ENCODE data around the gene CACNB2. TPM values are rescaled to one million over a fixed set of nuclear protein-coding genes. Genes with fewer than 3 reads are reported as not detected.
"Not testable (repeated sequence)": the region's sequence is repeated elsewhere in the genome, so short reads cannot be mapped to it uniquely, and the experiment has no call there.

Gene CACNB2
- total and polyA plus RNA-seq, 7 experiments from 2014 or later = 0.30 to 0.49 (median 0.48) TPM; not detected in 4

- POLR2A ChIA-PET = no interaction called here
- H3K4me1 ChIP-seq (ENCODE audit: control insufficient read depth in 2 of 2, insufficient read depth in 2 of 2, low read length in 2 of 2) = no peaks in the 10 kb centered on the region
- intact Hi-C loops (cut with micrococcal nuclease) = no loop called here
- Mint-ChIP-seq H3K4me1 (no peaks in the 10 kb centered on the region), H3K4me3 (no peak overlapping the region), H3K36me3 (no peaks in the 10 kb centered on the region), H3K27ac (no peak overlapping the region), H3K9me3 (no peaks in the 10 kb centered on the region), H3K27me3 (no peaks in the 10 kb centered on the region)
- no peaks in the 10 kb centered on the region for H3K27me3 ChIP-seq (ENCODE audit: control insufficient read depth in 2 of 2, insufficient read depth in 2 of 2, low read length in 2 of 2)
- ATAC-seq (no peak), DNase-seq (no peak)
- no peaks in the 10 kb centered on the region for H3K9me3 ChIP-seq (ENCODE audit: control insufficient read depth in 2 of 3, low read length in 3 of 3)
- CTCF ChIA-PET = no interaction called here
- H3K36me3 ChIP-seq (ENCODE audit: control insufficient read depth in 2 of 3, insufficient read depth in 3 of 3, low read length in 3 of 3) = peaks cover 0 to 87% (median 10%) of the 10 kb centered on the region in 3 experiments
- H3K27ac ChIP-seq (ENCODE audit: low read depth, low read length) = no peak overlapping the region
- H3K4me3 ChIP-seq (ENCODE audit: low read length) = no peak overlapping the region
Measured at GRCh38 chr10:18557960-18558359, 417.7 kb downstream of the CACNB2 start.

GRCh38 chr10:18561861-18562551 is 421.8 kb downstream of the CACNB2 start:
- Mint-ChIP-seq H3K27me3 (no peaks in the 10 kb centered on the region), H3K9me3 (no peaks in the 10 kb centered on the region), H3K4me3 (no peak overlapping the region), H3K27ac (no peak overlapping the region), H3K4me1 (no peaks in the 10 kb centered on the region), H3K36me3 (no peaks in the 10 kb centered on the region)
- H3K4me3 ChIP-seq (ENCODE audit: low read length) = no peak overlapping the region
- no peaks in the 10 kb centered on the region for H3K9me3 ChIP-seq (ENCODE audit: control insufficient read depth in 2 of 3, low read length in 3 of 3)
- H3K4me1 ChIP-seq (ENCODE audit: control insufficient read depth in 2 of 2, insufficient read depth in 2 of 2, low read length in 2 of 2) = no peaks in the 10 kb centered on the region
- H3K27ac ChIP-seq (ENCODE audit: low read depth, low read length) = no peak overlapping the region
- ChIA-PET POLR2A (no interaction called here), CTCF (no interaction called here)
- DNase-seq = no peak
- intact Hi-C loops (cut with micrococcal nuclease) = no loop called here
- H3K27me3 ChIP-seq (ENCODE audit: control insufficient read depth in 2 of 2, insufficient read depth in 2 of 2, low read length in 2 of 2) = no peaks in the 10 kb centered on the region
- no peak for ATAC-seq
- peaks cover 0 to 47% (median 3%) of the 10 kb centered on the region in 3 experiments for H3K36me3 ChIP-seq (ENCODE audit: control insufficient read depth in 2 of 3, insufficient read depth in 3 of 3, low read length in 3 of 3)

GRCh38 chr10:18563003-18563726 is 422.9 kb downstream of the CACNB2 start:
- DNase-seq (no peak), ATAC-seq (no peak)
- H3K27me3 Mint-ChIP-seq = no peaks in the 10 kb centered on the region
- H3K4me1 Mint-ChIP-seq = no peaks in the 10 kb centered on the region
- Histone ChIP-seq H3K36me3 (ENCODE audit: control insufficient read depth in 2 of 3, insufficient read depth in 3 of 3, low read length in 3 of 3) (peaks cover 0 to 35% (median 3%) of the 10 kb centered on the region in 3 experiments), H3K27ac (ENCODE audit: low read depth, low read length) (no peak overlapping the region), H3K4me1 (ENCODE audit: control insufficient read depth in 2 of 2, insufficient read depth in 2 of 2, low read length in 2 of 2) (no peaks in the 10 kb centered on the region), H3K4me3 (ENCODE audit: low read length) (no peak overlapping the region), H3K27me3 (ENCODE audit: control insufficient read depth in 2 of 2, insufficient read depth in 2 of 2, low read length in 2 of 2) (no peaks in the 10 kb centered on the region), H3K9me3 (ENCODE audit: control insufficient read depth in 2 of 3, low read length in 3 of 3) (no peaks in the 10 kb centered on the region)
- H3K36me3 Mint-ChIP-seq = no peaks in the 10 kb centered on the region
- POLR2A ChIA-PET = no interaction called here
- H3K4me3 Mint-ChIP-seq = no peak overlapping the region
- intact Hi-C loops (cut with micrococcal nuclease) = no loop called here
- H3K9me3 Mint-ChIP-seq = no peaks in the 10 kb centered on the region
- CTCF ChIA-PET = no interaction called here
- no peak overlapping the region for H3K27ac Mint-ChIP-seq

GRCh38 chr10:18565006-18565405 is 424.8 kb downstream of the CACNB2 start:
- no peak overlapping the region for H3K27ac Mint-ChIP-seq
- no peaks in the 10 kb centered on the region for H3K4me1 Mint-ChIP-seq
- no peak for DNase-seq
- H3K4me3 ChIP-seq (ENCODE audit: low read length) = no peak overlapping the region
- intact Hi-C loops (cut with micrococcal nuclease) = no loop called here
- H3K27me3 ChIP-seq (ENCODE audit: control insufficient read depth in 2 of 2, insufficient read depth in 2 of 2, low read length in 2 of 2) = no peaks in the 10 kb centered on the region
- no peaks in the 10 kb centered on the region for H3K36me3 Mint-ChIP-seq
- CTCF ChIA-PET = no interaction called here
- no peaks in the 10 kb centered on the region for H3K27me3 Mint-ChIP-seq
- no peak overlapping the region for H3K27ac ChIP-seq (ENCODE audit: low read depth, low read length)
- ATAC-seq = no peak
- no peaks in the 10 kb centered on the region for H3K4me1 ChIP-seq (ENCODE audit: control insufficient read depth in 2 of 2, insufficient read depth in 2 of 2, low read length in 2 of 2)
- peaks cover 0 to 4% (median 0%) of the 10 kb centered on the region in 3 experiments for H3K9me3 ChIP-seq (ENCODE audit: control insufficient read depth in 2 of 3, low read length in 3 of 3)
- no peaks in the 10 kb centered on the region for H3K9me3 Mint-ChIP-seq
- POLR2A ChIA-PET = no interaction called here
- H3K4me3 Mint-ChIP-seq = no peak overlapping the region
- peaks cover 0 to 17% (median 0%) of the 10 kb centered on the region in 3 experiments for H3K36me3 ChIP-seq (ENCODE audit: control insufficient read depth in 2 of 3, insufficient read depth in 3 of 3, low read length in 3 of 3)

GRCh38 chr10:18566177-18566576 is 426.0 kb downstream of the CACNB2 start:
- Mint-ChIP-seq H3K9me3 (no peaks in the 10 kb centered on the region), H3K27ac (no peak overlapping the region), H3K4me3 (no peak overlapping the region), H3K27me3 (no peaks in the 10 kb centered on the region), H3K36me3 (no peaks in the 10 kb centered on the region), H3K4me1 (no peaks in the 10 kb centered on the region)
- intact Hi-C loops (cut with micrococcal nuclease) = no loop called here
- Histone ChIP-seq H3K27ac (ENCODE audit: low read depth, low read length) (no peak overlapping the region), H3K27me3 (ENCODE audit: control insufficient read depth in 2 of 2, insufficient read depth in 2 of 2, low read length in 2 of 2) (no peaks in the 10 kb centered on the region), H3K36me3 (ENCODE audit: control insufficient read depth in 2 of 3, insufficient read depth in 3 of 3, low read length in 3 of 3) (peaks cover 0 to 9% (median 0%) of the 10 kb centered on the region in 3 experiments), H3K4me3 (ENCODE audit: low read length) (no peak overlapping the region), H3K4me1 (ENCODE audit: control insufficient read depth in 2 of 2, insufficient read depth in 2 of 2, low read length in 2 of 2) (no peaks in the 10 kb centered on the region), H3K9me3 (ENCODE audit: control insufficient read depth in 2 of 3, low read length in 3 of 3) (peaks cover 0 to 5% (median 0%) of the 10 kb centered on the region in 3 experiments)
- POLR2A ChIA-PET = no interaction called here
- ATAC-seq (no peak), DNase-seq (no peak)
- CTCF ChIA-PET = no interaction called here

- H3K4me3 ChIP-seq (ENCODE audit: low read length) = no peak overlapping the region
- H3K9me3 Mint-ChIP-seq = no peaks in the 10 kb centered on the region
- no peak for DNase-seq
- ATAC-seq = no peak
- H3K9me3 ChIP-seq (ENCODE audit: control insufficient read depth in 2 of 3, low read length in 3 of 3) = peaks cover 0 to 10% (median 0%) of the 10 kb centered on the region in 3 experiments
- POLR2A ChIA-PET = no interaction called here
- no peaks in the 10 kb centered on the region for H3K36me3 Mint-ChIP-seq
- no peaks in the 10 kb centered on the region for H3K27me3 Mint-ChIP-seq
- H3K27me3 ChIP-seq (ENCODE audit: control insufficient read depth in 2 of 2, insufficient read depth in 2 of 2, low read length in 2 of 2) = no peaks in the 10 kb centered on the region
- no peak overlapping the region for H3K27ac ChIP-seq (ENCODE audit: low read depth, low read length)
- H3K4me1 ChIP-seq (ENCODE audit: control insufficient read depth in 2 of 2, insufficient read depth in 2 of 2, low read length in 2 of 2) = no peaks in the 10 kb centered on the region
- H3K4me3 Mint-ChIP-seq = no peak overlapping the region
- intact Hi-C loops (cut with micrococcal nuclease) = no loop called here
- peaks cover 0 to 2% (median 0%) of the 10 kb centered on the region in 3 experiments for H3K36me3 ChIP-seq (ENCODE audit: control insufficient read depth in 2 of 3, insufficient read depth in 3 of 3, low read length in 3 of 3)
- no peaks in the 10 kb centered on the region for H3K4me1 Mint-ChIP-seq
- H3K27ac Mint-ChIP-seq = no peak overlapping the region
- CTCF ChIA-PET = no interaction called here
Measured at GRCh38 chr10:18567343-18567856, 427.2 kb downstream of the CACNB2 start.

GRCh38 chr10:18570386-18570785 is 430.2 kb downstream of the CACNB2 start:
- POLR2A ChIA-PET; H3K27me3 Mint-ChIP-seq; CTCF ChIA-PET; H3K4me1 Mint-ChIP-seq; DNase-seq; H3K27ac Mint-ChIP-seq; intact Hi-C loops (cut with micrococcal nuclease); H3K4me3 ChIP-seq (ENCODE audit: low read length); ATAC-seq; H3K4me3 Mint-ChIP-seq; H3K27me3 ChIP-seq (ENCODE audit: control insufficient read depth in 2 of 2, insufficient read depth in 2 of 2, low read length in 2 of 2); H3K36me3 ChIP-seq (ENCODE audit: control insufficient read depth in 2 of 3, insufficient read depth in 3 of 3, low read length in 3 of 3); H3K9me3 Mint-ChIP-seq; H3K27ac ChIP-seq (ENCODE audit: low read depth, low read length); H3K4me1 ChIP-seq (ENCODE audit: control insufficient read depth in 2 of 2, insufficient read depth in 2 of 2, low read length in 2 of 2): not testable (repeated sequence)
- H3K36me3 Mint-ChIP-seq = peaks cover 0 to 16% (median 9%) of the 10 kb centered on the region in 5 donors
- H3K9me3 ChIP-seq (ENCODE audit: control insufficient read depth in 2 of 3, low read length in 3 of 3) = peaks cover 0 to 12% (median 0%) of the 10 kb centered on the region in 3 experiments

Measured in naive thymus-derived CD4-positive, alpha-beta T cell (primary cell).